ENCODE data around the gene E2F1.
A peak's percentile ranks its signal among the peaks of the same experiment; 100 is the strongest.
"Not testable (repeated sequence)": the region's sequence is repeated elsewhere in the genome, so short reads cannot be mapped to it uniquely, and the experiment has no call there.

Gene E2F1

GRCh38 chr20:33701629-33702450 is 15.7 kb upstream of the E2F1 start:
- Mint-ChIP-seq H3K27me3 (peaks cover 9% of the 10 kb centered on the region), H3K27ac (no peak overlapping the region), H3K4me1 (no peaks in the 10 kb centered on the region), H3K36me3 (peaks cover 8% of the 10 kb centered on the region), H3K4me3 (no peak overlapping the region), H3K9me3 (peaks cover 7% of the 10 kb centered on the region)
- CTCF ChIA-PET = no interaction called here
- DNase-seq = no peak

- H3K36me3 Mint-ChIP-seq, H3K4me3 Mint-ChIP-seq, H3K9me3 Mint-ChIP-seq, H3K4me1 Mint-ChIP-seq, DNase-seq, H3K27ac Mint-ChIP-seq, H3K27me3 Mint-ChIP-seq, CTCF ChIA-PET: not testable (repeated sequence)
Measured at GRCh38 chr20:33700696-33701441, 14.7 kb upstream of the E2F1 start.

- H3K4me1 Mint-ChIP-seq, H3K27me3 Mint-ChIP-seq, H3K4me3 Mint-ChIP-seq, H3K27ac Mint-ChIP-seq, DNase-seq, CTCF ChIA-PET, H3K9me3 Mint-ChIP-seq, H3K36me3 Mint-ChIP-seq: not testable (repeated sequence)
Measured at GRCh38 chr20:33698966-33699365, 12.8 kb upstream of the E2F1 start.

- no peak overlapping the region for H3K4me3 Mint-ChIP-seq
- peaks cover 7% of the 10 kb centered on the region for H3K9me3 Mint-ChIP-seq
- no peak for DNase-seq
- peaks cover 3% of the 10 kb centered on the region for H3K4me1 Mint-ChIP-seq
- peaks cover 10% of the 10 kb centered on the region for H3K27me3 Mint-ChIP-seq
- H3K36me3 Mint-ChIP-seq = peaks cover 4% of the 10 kb centered on the region
- no peak overlapping the region for H3K27ac Mint-ChIP-seq
- CTCF ChIA-PET = no interaction called here
Measured at GRCh38 chr20:33697129-33697528, 10.9 kb upstream of the E2F1 start.

GRCh38 chr20:33696448-33696847 is 10.3 kb upstream of the E2F1 start:
- Mint-ChIP-seq H3K4me3 (no peak overlapping the region), H3K9me3 (peaks cover 5% of the 10 kb centered on the region), H3K27me3 (peaks cover 10% of the 10 kb centered on the region), H3K4me1 (peaks cover 8% of the 10 kb centered on the region), H3K36me3 (peaks cover 2% of the 10 kb centered on the region), H3K27ac (no peak overlapping the region)
- CTCF ChIA-PET = no interaction called here
- no peak for DNase-seq

DNA sequence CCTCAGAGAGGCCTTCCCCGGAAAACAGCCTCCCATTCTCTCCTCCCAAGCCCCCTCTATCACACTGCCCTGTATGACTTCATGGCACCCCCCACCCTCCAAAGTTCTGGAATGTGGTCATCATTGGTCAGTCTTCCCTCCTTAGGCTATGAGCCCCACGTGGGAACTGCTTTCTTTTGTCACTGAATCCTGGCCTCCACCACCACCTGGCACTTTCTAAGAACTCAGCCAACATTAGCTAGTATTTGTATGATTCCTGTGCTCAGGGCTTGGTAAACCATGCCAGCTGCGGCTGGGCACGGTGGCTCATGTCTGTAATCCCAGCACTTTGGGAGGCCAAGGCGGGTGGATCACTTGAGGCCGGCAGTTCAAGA is 8.4 kb upstream of the E2F1 start:
- Mint-ChIP-seq H3K36me3 (peaks cover 2% of the 10 kb centered on the region), H3K9me3 (peaks cover 2% of the 10 kb centered on the region), H3K4me3 (no peak overlapping the region), H3K27me3 (peaks cover 10% of the 10 kb centered on the region), H3K27ac (peak overlapping the region; percentile 70), H3K4me1 (peaks cover 26% of the 10 kb centered on the region)
- DNase-seq = no peak
- CTCF ChIA-PET = no interaction called here

- Mint-ChIP-seq H3K4me3 (no peak overlapping the region), H3K4me1 (peaks cover 33% of the 10 kb centered on the region), H3K27ac (peak overlapping the region; percentile 70), H3K27me3 (peaks cover 10% of the 10 kb centered on the region), H3K36me3 (peaks cover 2% of the 10 kb centered on the region), H3K9me3 (peaks cover 2% of the 10 kb centered on the region)
- CTCF ChIA-PET = no interaction called here
- no peak for DNase-seq
Measured at GRCh38 chr20:33693741-33694638, 7.8 kb upstream of the E2F1 start.

- Mint-ChIP-seq H3K27ac (no peak overlapping the region), H3K4me3 (no peak overlapping the region), H3K4me1 (peaks cover 40% of the 10 kb centered on the region), H3K27me3 (peaks cover 7% of the 10 kb centered on the region), H3K36me3 (peaks cover under 1% of the 10 kb centered on the region), H3K9me3 (peaks cover under 1% of the 10 kb centered on the region)
- DNase-seq = no peak
- CTCF ChIA-PET = interaction anchor here (0.5 kb wide), 1 partner anchor 13 kb away, joined by 3 read pairs; no protein-coding TSS in a partner anchor
Measured at GRCh38 chr20:33693289-33693688, 7.1 kb upstream of the E2F1 start.

DNA sequence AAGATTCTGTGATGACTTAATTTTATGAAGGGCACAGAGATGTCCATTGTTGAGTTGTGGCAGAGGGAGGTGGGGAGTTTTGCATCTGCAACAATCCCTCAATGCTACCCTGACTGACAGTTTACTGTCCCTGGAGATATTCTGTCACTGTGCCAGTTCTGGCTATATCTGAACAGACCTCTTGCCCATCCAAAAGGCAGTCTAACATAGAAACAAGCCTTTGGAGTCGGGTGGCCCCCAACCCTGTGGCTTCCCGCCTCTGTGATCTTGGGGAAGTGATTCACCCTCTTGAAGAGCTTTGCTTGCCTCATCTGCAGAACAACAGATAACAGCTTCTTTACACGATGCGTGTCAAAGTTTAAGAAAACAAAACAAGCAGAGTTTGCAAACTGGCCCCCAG is 3.8 kb upstream of the E2F1 start:
- H3K27ac Mint-ChIP-seq = peak overlapping the region; percentile 95
- H3K27me3 Mint-ChIP-seq = no peaks in the 10 kb centered on the region
- H3K4me1 Mint-ChIP-seq = peaks cover 64% of the 10 kb centered on the region
- peak overlapping the region; percentile 57 for H3K4me3 Mint-ChIP-seq
- H3K36me3 Mint-ChIP-seq = peaks cover 3% of the 10 kb centered on the region
- peak; percentile 76 for DNase-seq
- CTCF ChIA-PET = interaction anchor here (0.8 to 2.0 kb wide), 3 partner anchors 11 to 238 kb away, joined by 4 to 6 read pairs (median 4); no protein-coding TSS in a partner anchor
- H3K9me3 Mint-ChIP-seq = no peaks in the 10 kb centered on the region

GRCh38 chr20:33689493-33689892 is 3.3 kb upstream of the E2F1 start:
- Mint-ChIP-seq H3K4me1 (peaks cover 68% of the 10 kb centered on the region), H3K4me3 (peak overlapping the region; percentile 57), H3K36me3 (peaks cover 6% of the 10 kb centered on the region), H3K27ac (peak overlapping the region; percentile 95), H3K9me3 (no peaks in the 10 kb centered on the region), H3K27me3 (no peaks in the 10 kb centered on the region)
- DNase-seq = no peak
- CTCF ChIA-PET = interaction anchor here (0.8 to 2.0 kb wide), 3 partner anchors 11 to 238 kb away, joined by 4 to 6 read pairs (median 4); no protein-coding TSS in a partner anchor

DNA sequence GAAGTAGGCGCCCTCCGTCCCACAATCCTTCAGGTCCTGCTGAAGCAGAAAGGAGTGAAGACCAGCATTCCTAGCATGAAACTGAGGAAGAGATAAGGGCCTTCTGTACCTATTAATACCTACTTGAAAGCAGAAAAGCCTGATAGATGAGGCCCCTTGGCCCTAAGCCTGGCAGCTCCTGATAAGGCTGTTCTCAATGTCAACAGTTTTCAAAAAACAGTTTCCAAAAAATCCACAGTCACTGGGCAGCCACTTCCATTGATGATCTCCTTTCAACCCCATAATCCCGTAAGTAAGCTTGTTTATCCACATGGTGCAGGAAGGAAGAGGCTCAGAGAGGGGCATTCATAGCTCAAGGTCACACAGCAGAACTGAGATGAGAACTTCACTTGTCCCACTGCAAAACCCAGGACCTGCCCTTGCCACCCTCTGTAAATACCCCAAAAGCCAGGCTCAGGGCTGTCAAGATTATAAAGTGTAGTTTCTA is 2.8 kb upstream of the E2F1 start:
- no peak for DNase-seq
- no peak overlapping the region for H3K4me3 Mint-ChIP-seq
- H3K27ac Mint-ChIP-seq = peak overlapping the region; percentile 95
- H3K36me3 Mint-ChIP-seq = peaks cover 6% of the 10 kb centered on the region
- peaks cover 72% of the 10 kb centered on the region for H3K4me1 Mint-ChIP-seq
- no peaks in the 10 kb centered on the region for H3K27me3 Mint-ChIP-seq
- no peaks in the 10 kb centered on the region for H3K9me3 Mint-ChIP-seq
- CTCF ChIA-PET = interaction anchor here (2.0 kb wide), 1 partner anchor 21 kb away, joined by 6 read pairs; no protein-coding TSS in a partner anchor

DNA sequence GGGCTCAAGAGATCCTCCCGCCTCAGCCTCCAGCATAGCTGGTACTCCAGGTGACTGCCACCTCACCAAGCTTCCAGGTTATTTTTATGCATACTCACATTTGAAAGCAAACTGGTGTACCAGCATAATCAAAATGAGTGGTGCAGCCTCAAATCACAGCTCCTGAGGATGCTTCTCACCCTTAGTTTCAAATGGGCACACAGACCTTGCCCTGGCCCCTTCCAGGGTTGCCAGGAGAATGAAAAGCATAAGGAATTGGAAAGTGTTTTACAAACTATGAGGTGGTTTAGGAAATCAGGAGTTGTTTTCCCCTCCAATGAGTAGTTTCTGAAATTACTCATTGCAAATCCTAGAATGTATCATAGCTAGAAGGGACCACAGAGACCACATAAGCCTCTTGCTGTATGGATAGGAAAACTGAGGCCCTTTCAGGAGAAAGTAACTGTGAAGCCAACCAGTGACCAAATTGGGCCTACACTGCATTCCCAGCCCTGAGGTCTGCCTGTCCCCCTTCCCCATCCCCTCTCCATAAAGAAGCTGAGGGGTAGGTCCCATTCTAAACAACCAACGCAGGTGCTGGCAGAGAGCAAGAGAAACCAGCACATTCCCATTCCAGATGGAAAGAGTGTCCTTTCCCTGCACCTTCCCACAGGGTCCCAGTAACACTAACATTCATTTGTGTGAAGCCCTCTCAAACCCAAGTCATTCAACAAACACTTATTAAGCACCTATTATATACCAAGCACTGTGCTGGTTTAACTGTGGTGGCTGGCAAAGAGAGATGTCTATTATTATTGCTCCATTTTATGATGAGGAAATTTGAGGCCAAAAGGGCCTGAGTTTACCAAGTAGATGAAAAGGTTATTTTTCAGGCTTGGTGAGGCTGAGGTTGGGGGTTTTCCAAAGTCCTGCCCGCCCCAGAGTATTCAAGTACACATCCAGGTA is 2.1 kb upstream of the E2F1 start:
- H3K27me3 Mint-ChIP-seq = no peaks in the 10 kb centered on the region
- CTCF ChIA-PET = interaction anchor here (1.3 kb wide), 1 partner anchor 24 kb away, joined by 3 read pairs; no protein-coding TSS in a partner anchor
- no peak for DNase-seq

DNA sequence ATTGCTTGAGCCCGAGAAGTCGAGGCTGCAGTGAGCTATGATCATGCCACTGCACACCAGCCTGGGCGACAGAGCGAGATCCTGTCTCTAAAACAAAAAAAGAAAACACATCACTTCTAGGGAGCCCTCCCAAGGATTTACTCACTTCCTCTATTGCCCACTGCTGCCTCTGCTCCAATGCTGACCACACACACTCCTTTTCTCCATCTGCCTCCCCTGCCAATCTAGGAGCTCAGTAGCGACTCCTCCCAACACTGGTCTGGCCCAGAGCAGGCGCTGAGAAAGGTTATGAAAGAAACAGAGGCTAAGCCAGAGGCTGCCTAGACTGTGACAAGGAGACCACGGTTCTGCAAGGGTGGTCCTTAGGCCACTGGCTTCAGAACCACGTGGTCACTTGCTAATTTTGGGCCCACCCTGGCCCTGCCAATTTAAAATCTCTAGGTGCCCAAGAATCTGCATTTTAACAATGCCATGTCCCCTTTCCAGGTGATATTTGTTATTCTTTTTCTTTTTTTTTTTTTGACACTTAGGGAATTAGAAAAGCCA is 1.3 kb upstream of the E2F1 start:
- Mint-ChIP-seq H3K4me1 (peaks cover 83% of the 10 kb centered on the region), H3K4me3 (no peak overlapping the region), H3K27ac (peak overlapping the region; percentile 73), H3K36me3 (peaks cover 11% of the 10 kb centered on the region), H3K27me3 (no peaks in the 10 kb centered on the region), H3K9me3 (no peaks in the 10 kb centered on the region)
- DNase-seq = no peak
- CTCF ChIA-PET = interaction anchor here (0.7 to 1.3 kb wide), 2 partner anchors 12 to 23 kb away, joined by 3 read pairs; no protein-coding TSS in a partner anchor

More for the DNA sequence above, 2.1 kb upstream of the E2F1 start:
- H3K36me3 Mint-ChIP-seq = peaks cover 6% of the 10 kb centered on the region
- no peaks in the 10 kb centered on the region for H3K9me3 Mint-ChIP-seq
- H3K4me3 Mint-ChIP-seq = no peak overlapping the region
- H3K27ac Mint-ChIP-seq = peak overlapping the region; percentile 95
- peaks cover 75% of the 10 kb centered on the region for H3K4me1 Mint-ChIP-seq

All from activated naive CD4-positive, alpha-beta T cell treated with anti-CD3 and anti-CD28 coated beads, Interleukin-2, amount 10 ng/mL, durations not matched to agents 7 days and 5 days (primary cell).